Measurements from ENCODE around the gene CDR2L.
"Not testable (repeated sequence)": the region's sequence is repeated elsewhere in the genome, so short reads cannot be mapped to it uniquely, and the experiment has no call there.

CDR2L gene

GRCh38 chr17:75020331-75021110 lies 33.1 kb downstream of the CDR2L start:
- H3K9me3 ChIP-seq (ENCODE audit: control insufficient read depth, insufficient read depth, low read length) = 0 out of 2 replicates have a peak, but pooled peaks cover 3% of the 10 kb centered on the region

GRCh38 chr17:75024686-75025397 lies 37.4 kb downstream of the CDR2L start:
- Histone ChIP-seq H3K4me1 (ENCODE audit: insufficient read depth, low read length) (no peaks in the 10 kb centered on the region), H3K9me3 (ENCODE audit: control insufficient read depth, insufficient read depth, low read length) (peaks cover 10% of the 10 kb centered on the region; the same call in 1 of the 2 replicates), H3K9ac (ENCODE audit: low read depth, low read length) (no peak overlapping the region), H3K36me3 (ENCODE audit: insufficient read depth, low read length) (peaks cover 16% of the 10 kb centered on the region; the same call in 1 of the 2 replicates)

More at GRCh38 chr17:75020331-75021110, 33.1 kb downstream of the CDR2L start:
- Histone ChIP-seq H3K36me3 (ENCODE audit: insufficient read depth, low read length) (peaks cover 16% of the 10 kb centered on the region; the same call in 1 of the 2 replicates), H3K9ac (ENCODE audit: low read depth, low read length) (no peak overlapping the region), H3K4me1 (ENCODE audit: insufficient read depth, low read length) (no peaks in the 10 kb centered on the region)

- H3K36me3 ChIP-seq (ENCODE audit: insufficient read depth, low read length) = peaks cover 16% of the 10 kb centered on the region; the same call in 1 of the 2 replicates
- H3K9ac ChIP-seq (ENCODE audit: low read depth, low read length); H3K4me1 ChIP-seq (ENCODE audit: insufficient read depth, low read length): not testable (repeated sequence)
- H3K9me3 ChIP-seq (ENCODE audit: control insufficient read depth, insufficient read depth, low read length) = peaks cover 15% of the 10 kb centered on the region
Observed at GRCh38 chr17:75025398-75025734, 37.9 kb downstream of the CDR2L start.

- peaks cover 18% of the 10 kb centered on the region for H3K9me3 ChIP-seq (ENCODE audit: control insufficient read depth, insufficient read depth, low read length)
- not testable (repeated sequence) for H3K36me3 ChIP-seq (ENCODE audit: insufficient read depth, low read length); H3K4me1 ChIP-seq (ENCODE audit: insufficient read depth, low read length); H3K9ac ChIP-seq (ENCODE audit: low read depth, low read length)
Observed at GRCh38 chr17:75026650-75027049, 39.2 kb downstream of the CDR2L start.

- Histone ChIP-seq H3K9ac (ENCODE audit: low read depth, low read length) (no peak overlapping the region), H3K4me1 (ENCODE audit: insufficient read depth, low read length) (no peaks in the 10 kb centered on the region), H3K36me3 (ENCODE audit: insufficient read depth, low read length) (no peaks in the 10 kb centered on the region), H3K9me3 (ENCODE audit: control insufficient read depth, insufficient read depth, low read length) (peaks cover 15% of the 10 kb centered on the region)
Observed at GRCh38 chr17:75030161-75030560, 42.7 kb downstream of the CDR2L start.

- peaks cover 15% of the 10 kb centered on the region for H3K9me3 ChIP-seq (ENCODE audit: control insufficient read depth, insufficient read depth, low read length)
- H3K4me1 ChIP-seq (ENCODE audit: insufficient read depth, low read length) = peaks cover 5% of the 10 kb centered on the region; the same call in 1 of the 2 replicates
- H3K36me3 ChIP-seq (ENCODE audit: insufficient read depth, low read length) = no peaks in the 10 kb centered on the region
- H3K9ac ChIP-seq (ENCODE audit: low read depth, low read length) = peak overlapping the region; percentile 93; the same call in 1 of the 2 replicates
Observed at GRCh38 chr17:75031972-75032719, 44.7 kb downstream of the CDR2L start.

GRCh38 chr17:75032720-75033280 lies 45.4 kb downstream of the CDR2L start:
- Histone ChIP-seq H3K9me3 (ENCODE audit: control insufficient read depth, insufficient read depth, low read length) (peaks cover 12% of the 10 kb centered on the region), H3K4me1 (ENCODE audit: insufficient read depth, low read length) (peaks cover 5% of the 10 kb centered on the region; the same call in 1 of the 2 replicates), H3K9ac (ENCODE audit: low read depth, low read length) (peak overlapping the region; percentile 93; the same call in 1 of the 2 replicates), H3K36me3 (ENCODE audit: insufficient read depth, low read length) (no peaks in the 10 kb centered on the region)

- Histone ChIP-seq H3K36me3 (ENCODE audit: insufficient read depth, low read length) (no peaks in the 10 kb centered on the region), H3K9ac (ENCODE audit: low read depth, low read length) (peak overlapping the region; percentile 93), H3K9me3 (ENCODE audit: control insufficient read depth, insufficient read depth, low read length) (peaks cover 12% of the 10 kb centered on the region), H3K4me1 (ENCODE audit: insufficient read depth, low read length) (peaks cover 5% of the 10 kb centered on the region; the same call in 1 of the 2 replicates)
Observed at GRCh38 chr17:75033346-75034235, 46.2 kb downstream of the CDR2L start.

- Histone ChIP-seq H3K9me3 (ENCODE audit: control insufficient read depth, insufficient read depth, low read length) (peaks cover 12% of the 10 kb centered on the region), H3K4me1 (ENCODE audit: insufficient read depth, low read length) (peaks cover 5% of the 10 kb centered on the region; the same call in 1 of the 2 replicates), H3K9ac (ENCODE audit: low read depth, low read length) (peak overlapping the region; percentile 93), H3K36me3 (ENCODE audit: insufficient read depth, low read length) (0 out of 2 replicates have a peak, but pooled peaks cover 6% of the 10 kb centered on the region)
Observed at GRCh38 chr17:75034236-75034908, 46.9 kb downstream of the CDR2L start.

- H3K36me3 ChIP-seq (ENCODE audit: insufficient read depth, low read length) = peaks cover 16% of the 10 kb centered on the region; the same call in 1 of the 2 replicates
- peaks cover 6% of the 10 kb centered on the region for H3K4me1 ChIP-seq (ENCODE audit: insufficient read depth, low read length)
- H3K9me3 ChIP-seq (ENCODE audit: control insufficient read depth, insufficient read depth, low read length) = no peaks in the 10 kb centered on the region
- peak overlapping the region; percentile 93; the same call in 1 of the 2 replicates for H3K9ac ChIP-seq (ENCODE audit: low read depth, low read length)
Observed at GRCh38 chr17:75036643-75037268, 49.3 kb downstream of the CDR2L start.

- H3K9me3 ChIP-seq (ENCODE audit: control insufficient read depth, insufficient read depth, low read length) = no peaks in the 10 kb centered on the region
- no peak overlapping the region for H3K9ac ChIP-seq (ENCODE audit: low read depth, low read length)
- H3K36me3 ChIP-seq (ENCODE audit: insufficient read depth, low read length) = peaks cover 21% of the 10 kb centered on the region; the same call in 1 of the 2 replicates
- H3K4me1 ChIP-seq (ENCODE audit: insufficient read depth, low read length) = peaks cover 18% of the 10 kb centered on the region
Observed at GRCh38 chr17:75039238-75039637, 51.8 kb downstream of the CDR2L start.

GRCh38 chr17:75041656-75042280 lies 54.3 kb downstream of the CDR2L start:
- no peak overlapping the region for H3K9ac ChIP-seq (ENCODE audit: low read depth, low read length)
- H3K9me3 ChIP-seq (ENCODE audit: control insufficient read depth, insufficient read depth, low read length) = no peaks in the 10 kb centered on the region
- peaks cover 21% of the 10 kb centered on the region; the same call in 1 of the 2 replicates for H3K36me3 ChIP-seq (ENCODE audit: insufficient read depth, low read length)
- H3K4me1 ChIP-seq (ENCODE audit: insufficient read depth, low read length) = peaks cover 13% of the 10 kb centered on the region
